Peyer's patch (tissue), 4 donors: ENCODE results near the gene FKBP7.

Source experiments
- POLR2A ChIP-seq, 2 donors: fragments of 450-650 bp; IDR thresholded peaks; one replicate each; pipeline ENCODE4 v1.5.1; 2017; ENCODE audit warnings: antibody characterized with exemption in 2 of 2, mild to moderate bottlenecking in 2 of 2, moderate library complexity in 2 of 2
- TF ChIP-seq, protein P1 (sequence below), 6 experiments: fragments of 450-650 bp in 4 of 6; fragments of 200-600 bp in 2 of 6; sonication (generic) in 1 of 6; IDR thresholded peaks; one replicate each; pipeline ENCODE4 v1.5.1; 2017 to 2019; ENCODE audit warnings: antibody characterized with exemption in 6 of 6, mild to moderate bottlenecking in 3 of 6, moderate library complexity in 1 of 6

DNA sequence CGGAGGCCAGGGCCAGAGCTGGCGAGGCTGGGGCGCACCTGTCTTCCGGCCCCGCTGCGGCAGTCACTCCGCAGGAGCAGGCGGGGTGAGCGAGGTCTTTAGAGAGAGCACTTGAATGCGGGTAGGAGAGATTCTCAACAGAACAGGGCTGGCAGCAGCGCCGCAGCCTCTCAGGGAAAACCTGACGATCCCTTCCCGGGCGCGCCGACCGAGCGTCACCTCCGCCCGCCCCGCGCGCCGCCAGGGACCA, 28.0 kb downstream of the FKBP7 start:
- no peak for TF ChIP-seq POLR2A (IDR thresholded peaks at IDR 0.05)
- TF ChIP-seq, protein P1, sequence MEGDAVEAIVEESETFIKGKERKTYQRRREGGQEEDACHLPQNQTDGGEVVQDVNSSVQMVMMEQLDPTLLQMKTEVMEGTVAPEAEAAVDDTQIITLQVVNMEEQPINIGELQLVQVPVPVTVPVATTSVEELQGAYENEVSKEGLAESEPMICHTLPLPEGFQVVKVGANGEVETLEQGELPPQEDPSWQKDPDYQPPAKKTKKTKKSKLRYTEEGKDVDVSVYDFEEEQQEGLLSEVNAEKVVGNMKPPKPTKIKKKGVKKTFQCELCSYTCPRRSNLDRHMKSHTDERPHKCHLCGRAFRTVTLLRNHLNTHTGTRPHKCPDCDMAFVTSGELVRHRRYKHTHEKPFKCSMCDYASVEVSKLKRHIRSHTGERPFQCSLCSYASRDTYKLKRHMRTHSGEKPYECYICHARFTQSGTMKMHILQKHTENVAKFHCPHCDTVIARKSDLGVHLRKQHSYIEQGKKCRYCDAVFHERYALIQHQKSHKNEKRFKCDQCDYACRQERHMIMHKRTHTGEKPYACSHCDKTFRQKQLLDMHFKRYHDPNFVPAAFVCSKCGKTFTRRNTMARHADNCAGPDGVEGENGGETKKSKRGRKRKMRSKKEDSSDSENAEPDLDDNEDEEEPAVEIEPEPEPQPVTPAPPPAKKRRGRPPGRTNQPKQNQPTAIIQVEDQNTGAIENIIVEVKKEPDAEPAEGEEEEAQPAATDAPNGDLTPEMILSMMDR (IDR thresholded peaks at IDR 0.05) = no peak
